Stimulated activated CD8-positive, alpha-beta memory T cell treated with anti-CD3 and anti-CD28 coated beads, Interleukin-15, amount 100 ng/mL, for 24 hours (primary cell): Measurements from ENCODE around the gene TUBB6.

Experiments used
- DNase-seq: peaks from one replicate; pipeline ENCODE4 v3.0.0-alpha.2; 2020; ENCODE audit warnings: low read depth

Gene TUBB6

DNA sequence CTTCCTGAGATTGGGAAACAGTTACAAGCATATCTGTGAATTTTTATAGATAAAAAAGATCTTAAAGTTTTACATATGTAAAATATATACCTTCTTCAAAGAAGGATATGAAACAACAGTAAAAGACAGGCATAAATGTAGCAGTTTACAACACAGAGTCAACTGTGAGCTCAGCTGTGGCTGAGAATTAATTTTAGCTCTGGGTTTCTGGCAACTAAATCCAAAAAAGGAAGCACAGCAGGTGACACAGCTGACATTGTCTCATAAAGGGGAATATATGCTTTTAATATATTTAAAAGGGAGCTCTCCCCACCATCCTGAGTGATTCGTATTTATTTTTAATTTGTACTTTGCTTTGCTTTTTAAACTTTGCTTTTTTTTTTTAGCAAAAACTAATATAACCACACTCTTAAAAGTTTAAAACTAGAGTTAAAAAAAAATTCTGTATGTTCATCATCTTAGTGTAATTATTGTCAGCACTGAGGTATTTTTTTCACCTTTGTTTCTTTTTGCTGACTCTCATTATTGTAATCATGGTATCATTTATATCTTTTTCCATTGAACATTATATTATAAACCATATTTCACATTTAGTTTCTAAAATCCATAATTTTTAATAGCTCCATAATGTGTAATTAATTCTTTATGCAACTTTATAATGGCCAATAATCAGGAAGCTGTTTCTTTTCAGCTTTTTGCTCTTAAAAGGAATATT is 6.7 kb downstream of the TUBB6 start:
- no peak for DNase-seq

DNA sequence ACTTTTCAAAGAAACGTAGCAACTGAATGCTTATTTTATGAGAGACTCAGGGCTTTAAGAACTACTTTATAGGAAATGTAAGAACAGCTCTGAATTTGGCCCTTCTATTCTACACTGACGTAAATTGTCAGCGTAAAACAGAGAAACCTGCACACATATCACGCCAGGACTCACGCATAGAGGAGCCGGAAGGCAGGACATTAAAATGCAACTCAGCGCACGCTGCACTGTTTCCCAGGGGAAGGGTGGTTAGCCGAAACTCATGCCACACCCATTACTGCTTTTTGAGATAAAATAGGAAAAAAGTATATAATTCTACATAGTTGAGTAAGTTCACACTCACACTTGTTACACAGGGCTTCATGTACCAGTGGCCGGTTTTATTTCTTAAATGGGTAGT is 7.4 kb downstream of the TUBB6 start:
- no peak for DNase-seq

GRCh38 chr18:12315911-12316310 is 7.9 kb downstream of the TUBB6 start:
- DNase-seq = no peak

GRCh38 chr18:12317664-12318333 is 9.8 kb downstream of the TUBB6 start:
- no peak for DNase-seq

DNA sequence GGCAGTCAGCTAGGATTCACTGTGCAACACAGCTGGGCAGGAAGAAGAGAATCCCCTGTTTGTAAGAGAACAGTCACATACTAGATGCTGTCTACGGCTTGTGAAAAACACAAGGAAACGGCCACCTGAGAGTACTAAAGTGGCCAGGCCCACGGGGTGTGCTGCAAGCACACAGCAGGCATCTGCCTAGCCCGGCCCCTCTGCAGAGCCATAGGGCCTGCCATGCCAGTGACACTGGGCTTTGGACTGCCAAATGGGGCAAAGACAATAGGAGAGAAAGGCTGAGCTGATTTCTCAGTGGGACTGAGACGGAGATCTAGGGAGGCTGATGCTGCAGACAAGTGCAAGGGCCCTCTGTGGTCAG is 10.3 kb downstream of the TUBB6 start:
- DNase-seq = no peak

GRCh38 chr18:12318857-12319256 is 10.8 kb downstream of the TUBB6 start:
- no peak for DNase-seq

DNA sequence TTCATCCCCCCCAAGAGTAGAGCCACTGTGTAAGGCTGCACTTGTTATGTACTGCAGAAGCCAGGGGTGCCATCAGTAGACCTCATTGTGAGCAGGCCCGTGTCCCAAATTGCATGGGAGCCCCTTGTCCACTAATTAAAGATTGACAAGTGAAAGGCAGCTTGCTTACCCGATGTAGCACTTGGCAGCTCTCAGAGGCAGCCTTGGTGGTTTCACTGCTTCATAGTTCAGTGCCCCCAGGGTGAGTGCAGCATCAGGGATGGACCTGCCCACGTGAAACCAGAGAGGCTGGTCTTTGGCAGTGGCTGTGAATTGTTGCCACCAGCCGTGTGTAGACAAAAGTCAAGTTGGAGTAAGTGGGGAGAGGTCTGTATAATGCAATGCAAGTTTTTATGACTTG is 13.3 kb downstream of the TUBB6 start:
- DNase-seq = no peak

GRCh38 chr18:12324991-12325725 is 17.1 kb downstream of the TUBB6 start:
- DNase-seq = no peak

GRCh38 chr18:12325726-12326245 is 17.7 kb downstream of the TUBB6 start:
- DNase-seq = no peak

DNA sequence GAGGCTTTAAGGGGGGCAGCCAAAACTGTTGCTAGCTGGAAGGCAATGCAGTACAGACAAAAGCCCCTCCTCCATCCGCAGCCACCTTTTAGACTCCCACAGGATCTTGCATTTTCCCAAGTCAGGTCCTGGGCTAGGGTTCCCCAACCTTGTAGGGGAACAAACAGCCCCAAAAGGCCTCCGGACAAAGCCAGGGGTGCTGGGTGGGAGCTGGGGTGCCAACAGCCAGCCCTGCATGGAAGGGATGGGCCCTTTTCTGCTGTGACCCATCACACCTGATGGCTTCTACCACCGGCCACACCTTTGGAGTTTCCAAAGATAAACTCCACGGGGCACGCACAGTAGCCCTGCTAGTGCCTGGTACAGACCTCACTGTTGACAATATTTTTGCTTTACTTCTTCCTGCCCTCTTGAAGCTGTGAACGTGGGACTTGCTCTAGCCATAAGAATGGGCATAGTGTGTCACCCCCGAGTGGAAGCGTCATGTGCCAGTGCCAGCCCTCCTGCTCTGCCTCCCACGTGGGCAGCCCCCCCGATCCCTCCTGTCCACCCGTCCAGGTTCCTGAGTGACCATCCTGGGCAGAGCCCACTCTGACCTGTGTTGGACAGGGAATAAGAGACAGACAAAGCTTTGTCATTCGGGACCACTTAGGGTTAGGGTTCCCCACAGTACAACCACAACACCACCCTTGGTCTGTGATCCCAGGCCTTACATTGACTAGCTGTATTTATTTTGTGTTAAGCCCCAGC is 18.8 kb downstream of the TUBB6 start:
- DNase-seq = no peak

DNA sequence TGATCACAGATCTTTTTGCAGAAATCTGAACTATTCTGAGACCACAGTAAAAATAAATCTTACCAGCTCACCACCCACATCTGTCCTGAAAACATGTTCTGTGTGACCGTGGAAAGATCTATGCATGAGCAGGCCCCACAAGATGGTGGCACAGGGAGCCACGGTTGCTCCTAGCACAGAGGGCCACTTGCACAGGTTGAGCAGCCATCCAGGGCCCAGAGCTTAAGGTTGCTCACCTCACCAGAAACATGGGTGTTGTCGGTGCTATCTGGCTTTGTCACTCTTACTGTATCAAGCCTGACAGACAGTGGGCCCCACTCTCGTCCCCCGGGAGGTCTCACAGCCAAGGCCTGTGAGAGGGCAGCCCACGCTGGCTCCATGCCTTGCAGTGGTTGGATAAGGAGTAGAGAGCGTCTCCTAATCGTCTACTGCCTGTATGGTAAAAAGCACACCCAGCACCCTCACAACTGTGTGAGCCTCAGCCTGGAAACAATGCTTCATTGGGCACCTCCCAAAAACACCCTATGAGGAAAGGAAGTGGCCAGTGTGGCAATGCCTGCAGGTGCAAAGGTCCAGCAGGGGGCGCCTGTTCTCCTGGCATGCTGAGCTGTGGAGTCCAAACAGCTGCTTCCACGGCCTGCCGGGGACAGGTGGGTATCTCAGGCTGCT is 19.6 kb downstream of the TUBB6 start:
- DNase-seq = peak; percentile 51

GRCh38 chr18:12328179-12328823 is 20.3 kb downstream of the TUBB6 start:
- no peak for DNase-seq

DNA sequence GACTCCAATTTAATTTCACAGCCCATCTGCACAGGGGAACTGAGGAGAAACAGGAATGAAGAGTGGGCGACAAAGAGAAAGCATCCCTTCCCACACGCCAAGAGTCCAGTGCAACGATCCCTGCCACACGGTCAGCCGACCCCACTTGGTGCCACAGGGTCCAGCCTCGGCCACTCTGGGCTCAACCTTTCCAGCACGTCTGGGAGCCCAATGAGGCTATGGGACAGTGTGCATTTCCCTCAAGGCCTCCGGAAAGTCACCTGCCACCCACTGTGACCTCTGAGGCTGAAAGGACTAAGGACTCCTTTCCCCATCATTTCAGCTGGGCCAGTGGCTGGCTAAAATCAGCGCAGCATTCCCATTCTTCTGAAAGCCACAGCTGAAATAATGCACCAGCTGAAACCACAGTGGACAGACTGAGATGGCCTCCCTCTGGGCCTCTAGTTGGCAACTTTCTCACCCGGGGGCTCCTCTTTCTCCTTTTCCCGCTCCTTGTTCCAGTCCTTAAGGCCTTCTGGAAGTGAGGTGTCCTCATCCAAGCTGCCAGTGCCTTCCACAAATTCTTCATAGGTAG is 21.2 kb downstream of the TUBB6 start:
- DNase-seq = no peak

DNA sequence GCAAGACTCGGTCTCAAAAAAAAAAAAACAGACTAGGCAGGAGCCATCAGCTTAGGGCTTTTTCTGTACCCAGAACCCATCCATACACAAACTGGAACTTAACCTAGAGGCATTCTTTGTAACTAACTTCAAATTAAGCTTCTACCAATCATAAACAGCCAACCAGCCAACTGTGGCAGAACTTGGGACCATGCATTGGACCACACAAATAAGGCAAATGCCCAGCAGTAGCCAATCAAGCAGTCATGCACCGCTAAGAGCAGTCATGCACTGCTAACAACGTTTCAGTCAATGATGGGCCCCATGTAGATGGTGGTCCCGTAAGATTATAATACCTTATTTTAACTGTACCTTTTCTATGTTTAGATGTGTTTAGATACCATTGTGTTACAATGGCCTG is 22.7 kb downstream of the TUBB6 start:
- DNase-seq = no peak

GRCh38 chr18:12333506-12334290 is 25.7 kb downstream of the TUBB6 start:
- no peak for DNase-seq

- no peak for DNase-seq
These were observed 26.3 kb downstream of the TUBB6 start for GRCh38 chr18:12334366-12334808.

- DNase-seq = no peak
These were observed 26.8 kb downstream of the TUBB6 start for GRCh38 chr18:12334863-12335262.

DNA sequence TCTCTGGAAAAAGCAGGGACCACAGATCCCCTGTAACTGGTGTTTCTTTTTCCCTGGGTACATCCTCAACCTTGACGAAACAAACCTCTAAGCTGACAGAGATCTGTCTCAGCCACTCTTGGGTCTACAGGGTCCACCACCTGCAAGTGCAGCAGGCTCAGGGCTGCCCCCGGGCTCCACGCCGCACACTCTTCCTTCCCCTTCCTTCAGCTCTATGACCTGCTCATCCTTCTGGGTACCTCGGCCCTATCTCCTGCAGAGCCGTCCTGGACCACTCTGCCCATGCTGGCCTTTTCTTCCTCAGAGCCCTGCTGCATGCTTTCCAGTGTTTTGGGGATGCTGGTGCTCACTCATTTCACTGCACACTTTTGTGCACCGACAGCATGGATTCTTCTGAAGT is 27.5 kb downstream of the TUBB6 start:
- no peak for DNase-seq

GRCh38 chr18:12336171-12336613 is 28.2 kb downstream of the TUBB6 start:
- no peak for DNase-seq

GRCh38 chr18:12336887-12337286 is 28.8 kb downstream of the TUBB6 start:
- no peak for DNase-seq
